CD4-positive, alpha-beta T cell treated with Interleukin-4 for 1 hour (primary cell): Measurements from ENCODE around the gene UBL3.

Experiments used
- DNase-seq, 2 donors: peaks; one replicate each; pipeline ENCODE4 v3.0.0-alpha.2; 2020 to 2022

UBL3 gene

GRCh38 chr13:29850213-29850898 is at the start of gene UBL3:
Gene UBL3, minus strand, starts transcription at chr13:29850617. Its CDS starts 1,079 bp downstream, at chr13:29849538.
- peak; percentile 95 for DNase-seq

- no peak for DNase-seq
These were observed 46.7 kb upstream of the UBL3 start for GRCh38 chr13:29897102-29897501.

- DNase-seq, result no peak
These were observed 43.0 kb upstream of the UBL3 start for GRCh38 chr13:29893438-29893837.

- DNase-seq, result no peak
These were observed 41.7 kb upstream of the UBL3 start for GRCh38 chr13:29892151-29892550.

- no peak for DNase-seq
These were observed 38.7 kb upstream of the UBL3 start for GRCh38 chr13:29889111-29889510.

GRCh38 chr13:29888306-29888705 is 37.9 kb upstream of the UBL3 start:
- no peak for DNase-seq

GRCh38 chr13:29887686-29888085 is 37.3 kb upstream of the UBL3 start:
- DNase-seq, result no peak

GRCh38 chr13:29887030-29887557 is 36.7 kb upstream of the UBL3 start:
- no peak for DNase-seq

- DNase-seq, result peak in 1 of 2 donors; percentile 14
These were observed 36.0 kb upstream of the UBL3 start for GRCh38 chr13:29886446-29886845.

- no peak for DNase-seq
These were observed 35.6 kb upstream of the UBL3 start for GRCh38 chr13:29885989-29886388.

- DNase-seq, result no peak
These were observed 34.4 kb upstream of the UBL3 start for GRCh38 chr13:29884671-29885430.

GRCh38 chr13:29883941-29884518 is 33.6 kb upstream of the UBL3 start:
- DNase-seq, result no peak

GRCh38 chr13:29882076-29882475 is 31.7 kb upstream of the UBL3 start:
- DNase-seq, result no peak

GRCh38 chr13:29878101-29878500 is 27.7 kb upstream of the UBL3 start:
- no peak for DNase-seq

- no peak for DNase-seq
These were observed 27.1 kb upstream of the UBL3 start for GRCh38 chr13:29877456-29878078.

- DNase-seq, result no peak
These were observed 25.2 kb upstream of the UBL3 start for GRCh38 chr13:29875646-29876045.

- no peak for DNase-seq
These were observed 18.2 kb upstream of the UBL3 start for GRCh38 chr13:29868581-29868980.

- no peak for DNase-seq
These were observed 15.5 kb upstream of the UBL3 start for GRCh38 chr13:29865934-29866333.

GRCh38 chr13:29861694-29862110 is 11.3 kb upstream of the UBL3 start:
- no peak for DNase-seq

- peak in 1 of 2 donors; percentile 35 for DNase-seq
These were observed 9.6 kb upstream of the UBL3 start for GRCh38 chr13:29859971-29860370.

- DNase-seq, result peak in 1 of 2 donors; percentile 27
These were observed 8.2 kb upstream of the UBL3 start for GRCh38 chr13:29858667-29859066.

- no peak for DNase-seq
These were observed 7.8 kb upstream of the UBL3 start for GRCh38 chr13:29858231-29858630.

- no peak for DNase-seq
These were observed 6.7 kb upstream of the UBL3 start for GRCh38 chr13:29857085-29857484.
